GM18502 (cell line): Measurements from ENCODE around the gene HIPK1.
A peak's percentile ranks its signal among the peaks of the same experiment; 100 is the strongest.
"Not testable (repeated sequence)": the region's sequence is repeated elsewhere in the genome, so short reads cannot be mapped to it uniquely, and the experiment has no call there.

Experiments used
- ATAC-seq: cut with Tn5 transposase; IDR thresholded peaks from one replicate; pipeline ENCODE4 v1.9.1; 2021; ENCODE audit warnings: mild to moderate bottlenecking; ENCODE audit not compliant: unreplicated experiment, poor library complexity

Gene HIPK1

GRCh38 chr1:113940365-113941244 lies 11.5 kb downstream of the HIPK1 start:
- ATAC-seq, result peak; percentile 80

- no peak for ATAC-seq
These were observed 12.1 kb downstream of the HIPK1 start for GRCh38 chr1:113941245-113941559.

- no peak for ATAC-seq
These were observed 13.4 kb downstream of the HIPK1 start for GRCh38 chr1:113942527-113942926.

GRCh38 chr1:113943028-113943811 lies 14.1 kb downstream of the HIPK1 start:
- no peak for ATAC-seq

GRCh38 chr1:113945329-113945728 lies 16.2 kb downstream of the HIPK1 start:
- ATAC-seq, result no peak

GRCh38 chr1:113946112-113946511 lies 17.0 kb downstream of the HIPK1 start:
- ATAC-seq, result no peak

GRCh38 chr1:113946678-113947387 lies 17.7 kb downstream of the HIPK1 start:
- no peak for ATAC-seq

- ATAC-seq, result no peak
These were observed 18.4 kb downstream of the HIPK1 start for GRCh38 chr1:113947388-113948107.

- ATAC-seq, result not testable (repeated sequence)
These were observed 19.0 kb downstream of the HIPK1 start for GRCh38 chr1:113948151-113948550.

- ATAC-seq, result no peak
These were observed 19.9 kb downstream of the HIPK1 start for GRCh38 chr1:113949007-113949406.

GRCh38 chr1:113950908-113951307 lies 21.8 kb downstream of the HIPK1 start:
- ATAC-seq, result no peak

- ATAC-seq, result no peak
These were observed 22.6 kb downstream of the HIPK1 start for GRCh38 chr1:113951719-113952118.

- no peak for ATAC-seq
These were observed 28.9 kb downstream of the HIPK1 start for GRCh38 chr1:113957984-113958383.

GRCh38 chr1:113958691-113959090 lies 29.6 kb downstream of the HIPK1 start:
- ATAC-seq, result no peak

GRCh38 chr1:113963281-113963906 lies 34.3 kb downstream of the HIPK1 start:
- no peak for ATAC-seq

GRCh38 chr1:113965703-113966412 lies 36.7 kb downstream of the HIPK1 start:
- ATAC-seq, result no peak

GRCh38 chr1:113972954-113973353 lies 43.8 kb downstream of the HIPK1 start:
- no peak for ATAC-seq

GRCh38 chr1:113975211-113975895 lies 46.2 kb downstream of the HIPK1 start:
- ATAC-seq, result no peak
